Measurements from ENCODE around the gene DOCK1.
A peak's percentile ranks its signal among the peaks of the same experiment; 100 is the strongest.

Gene DOCK1

DNA sequence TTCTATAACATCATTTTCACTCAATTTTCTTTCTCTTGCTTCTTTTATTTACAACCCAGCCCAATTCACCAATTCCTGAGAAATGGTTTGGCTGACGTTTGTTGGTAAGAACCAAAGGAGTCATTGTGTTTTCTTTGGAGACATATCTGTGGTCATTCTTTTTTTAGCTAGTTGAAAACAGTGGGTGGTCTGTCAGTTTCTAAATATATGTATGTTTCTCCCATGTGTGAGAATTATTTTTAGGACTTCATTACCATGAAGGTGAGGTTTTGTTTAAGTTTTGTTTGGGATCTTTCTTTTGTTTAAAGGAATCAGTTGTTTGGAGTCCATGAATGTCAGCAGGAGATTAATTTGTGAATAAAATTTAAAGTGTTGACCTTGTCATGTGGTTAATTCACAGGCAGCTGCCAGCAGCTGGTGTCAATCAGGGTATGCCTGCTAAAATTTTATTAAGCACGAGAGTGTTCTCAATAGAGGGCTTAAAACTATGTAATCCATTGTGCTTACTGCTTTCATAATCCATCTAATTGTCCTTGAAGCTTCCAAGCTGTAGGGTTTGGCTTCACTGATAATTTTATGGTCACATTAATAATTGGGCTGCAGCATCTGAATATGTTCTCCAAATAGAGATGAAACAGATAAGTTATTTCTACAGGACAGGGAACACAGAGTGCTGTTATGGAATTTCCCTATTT lies 252.4 kb downstream of the DOCK1 start:
- TF ChIP-seq, protein P1, sequence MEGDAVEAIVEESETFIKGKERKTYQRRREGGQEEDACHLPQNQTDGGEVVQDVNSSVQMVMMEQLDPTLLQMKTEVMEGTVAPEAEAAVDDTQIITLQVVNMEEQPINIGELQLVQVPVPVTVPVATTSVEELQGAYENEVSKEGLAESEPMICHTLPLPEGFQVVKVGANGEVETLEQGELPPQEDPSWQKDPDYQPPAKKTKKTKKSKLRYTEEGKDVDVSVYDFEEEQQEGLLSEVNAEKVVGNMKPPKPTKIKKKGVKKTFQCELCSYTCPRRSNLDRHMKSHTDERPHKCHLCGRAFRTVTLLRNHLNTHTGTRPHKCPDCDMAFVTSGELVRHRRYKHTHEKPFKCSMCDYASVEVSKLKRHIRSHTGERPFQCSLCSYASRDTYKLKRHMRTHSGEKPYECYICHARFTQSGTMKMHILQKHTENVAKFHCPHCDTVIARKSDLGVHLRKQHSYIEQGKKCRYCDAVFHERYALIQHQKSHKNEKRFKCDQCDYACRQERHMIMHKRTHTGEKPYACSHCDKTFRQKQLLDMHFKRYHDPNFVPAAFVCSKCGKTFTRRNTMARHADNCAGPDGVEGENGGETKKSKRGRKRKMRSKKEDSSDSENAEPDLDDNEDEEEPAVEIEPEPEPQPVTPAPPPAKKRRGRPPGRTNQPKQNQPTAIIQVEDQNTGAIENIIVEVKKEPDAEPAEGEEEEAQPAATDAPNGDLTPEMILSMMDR (IDR thresholded peaks at IDR 0.05; ENCODE audit: control insufficient read depth, extremely low read depth, insufficient read depth): no peak
- no peak overlapping the region for H3K4me3 ChIP-seq (ENCODE audit: low read depth, low read length)
- peak; percentile 46 for DNase-seq (ENCODE audit: low read depth)

GRCh38 chr10:127158662-127159061 lies 253.4 kb downstream of the DOCK1 start:
- TF ChIP-seq, protein P1 (IDR thresholded peaks at IDR 0.05; ENCODE audit: control insufficient read depth, extremely low read depth, insufficient read depth): no peak
- DNase-seq (ENCODE audit: low read depth): peak; percentile 8
- no peak overlapping the region for H3K4me3 ChIP-seq (ENCODE audit: low read depth, low read length)

GRCh38 chr10:127159648-127160245 lies 254.5 kb downstream of the DOCK1 start:
- DNase-seq (ENCODE audit: low read depth): no peak
- TF ChIP-seq, protein P1 (IDR thresholded peaks at IDR 0.05; ENCODE audit: control insufficient read depth, extremely low read depth, insufficient read depth): no peak

DNA sequence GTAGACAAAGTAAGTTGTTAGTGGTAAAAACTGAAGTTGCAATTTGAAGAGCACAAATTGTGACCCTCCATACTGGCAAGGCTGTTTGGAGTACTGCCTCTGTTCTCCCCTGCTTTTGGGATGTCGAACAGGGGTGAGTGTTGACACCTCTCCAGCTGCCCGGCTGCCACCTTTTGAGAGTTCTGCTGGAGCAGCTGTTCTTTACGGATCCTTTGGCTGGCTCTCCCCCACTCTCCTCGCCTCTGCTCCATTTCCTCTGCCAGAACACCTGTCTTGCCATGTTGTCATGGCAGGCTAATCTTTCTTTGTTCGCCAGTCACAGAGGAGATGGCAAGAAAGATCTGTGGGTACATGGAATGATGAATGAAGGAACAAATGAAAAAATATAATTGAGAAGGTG lies 256.3 kb downstream of the DOCK1 start:
- no peak for DNase-seq (ENCODE audit: low read depth)
- TF ChIP-seq, protein P1 (IDR thresholded peaks at IDR 0.05; ENCODE audit: control insufficient read depth, extremely low read depth, insufficient read depth): no peak
- H3K4me3 ChIP-seq (ENCODE audit: low read depth, low read length): no peak overlapping the region

More at GRCh38 chr10:127159648-127160245, 254.5 kb downstream of the DOCK1 start:
- no peak overlapping the region for H3K4me3 ChIP-seq (ENCODE audit: low read depth, low read length)

DNA sequence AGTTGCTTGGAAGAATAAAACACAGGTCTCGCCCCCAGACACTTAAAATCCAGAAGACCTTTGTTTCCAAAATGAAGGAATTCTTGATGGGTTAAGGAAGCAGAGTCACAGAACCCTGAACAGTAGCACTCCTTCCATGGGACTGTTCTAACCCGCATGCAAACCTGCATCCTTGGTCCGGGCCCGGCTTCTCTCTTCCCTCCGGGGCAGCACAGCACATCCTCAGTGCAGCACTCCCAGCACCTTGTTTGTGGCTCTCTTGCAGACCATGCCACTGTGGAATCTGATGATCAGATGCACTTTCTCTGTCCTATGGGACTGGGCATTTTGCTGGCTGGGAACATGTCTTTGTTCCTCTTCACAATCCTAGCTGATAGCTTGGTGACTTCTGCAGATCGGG lies 257.6 kb downstream of the DOCK1 start:
- TF ChIP-seq, protein P1 (IDR thresholded peaks at IDR 0.05; ENCODE audit: control insufficient read depth, extremely low read depth, insufficient read depth): no peak
- no peak overlapping the region for H3K4me3 ChIP-seq (ENCODE audit: low read depth, low read length)
- DNase-seq (ENCODE audit: low read depth): no peak

GRCh38 chr10:127168261-127168660 lies 263.0 kb downstream of the DOCK1 start:
- TF ChIP-seq, protein P1 (IDR thresholded peaks at IDR 0.05; ENCODE audit: control insufficient read depth, extremely low read depth, insufficient read depth): no peak
- no peak for DNase-seq (ENCODE audit: low read depth)

More at GRCh38 chr10:127168261-127168660, 263.0 kb downstream of the DOCK1 start:
- H3K4me3 ChIP-seq (ENCODE audit: low read depth, low read length): no peak overlapping the region

All from LNCaP clone FGC (cell line).